PC-9 (cell line): ENCODE data around the gene F11R. TPM values are rescaled to one million over a fixed set of nuclear protein-coding genes. Genes with fewer than 3 reads are reported as not detected.
"Not testable (repeated sequence)": the region's sequence is repeated elsewhere in the genome, so short reads cannot be mapped to it uniquely, and the experiment has no call there.

Source experiments
- BruUV-seq: library from RNA; stranded (reverse); fragments of 400-500 nt; replicated peaks from 2 replicates; lab custom pipeline; 2021; lab: Mats Ljungman, UMichigan
- CTCF ChIA-PET: fragments of 300-600 bp; sonication (Branson Sonifier 250); formaldehyde crosslinking; loops from one replicate; lab custom pipeline; 2022; ENCODE audit warnings: antibody characterized with exemption; lab: Charles Lee
- POLR2A ChIA-PET: fragments of 300-600 bp; sonication (Branson Sonifier 250); formaldehyde crosslinking; loops from one replicate; lab custom pipeline; 2022; ENCODE audit warnings: antibody characterized with exemption; ENCODE audit not compliant: unreplicated experiment; lab: Charles Lee
- DNase-seq, 2 experiments: peaks; one replicate each; pipeline versions ENCODE4 v3.0.0 to v3.0.0-alpha.2; 2015 to 2022; ENCODE audit warnings: mixed read lengths in 1 of 2
- H2AFZ ChIP-seq: fragments of 200-600 bp; sonication (generic); 2 replicates; pipeline ENCODE4 v1.8.1; 2017; ENCODE audit warnings: antibody characterized with exemption
- H3F3A ChIP-seq: fragments of 200-600 bp; sonication (generic); 2 replicates; pipeline ENCODE4 v1.8.1; 2017; ENCODE audit warnings: antibody characterized with exemption, mild to moderate bottlenecking, low read depth; ENCODE audit not compliant: insufficient read depth
- H3K27ac ChIP-seq: fragments of 200-600 bp; sonication (generic); 2 replicates; pipeline ENCODE4 v1.6.1; 2016; ENCODE audit warnings: mixed run types
- H3K27me3 ChIP-seq: fragments of 200-600 bp; sonication (generic); 2 replicates; pipeline ENCODE4 v1.6.1; 2016; ENCODE audit warnings: low read depth, mixed run types; ENCODE audit not compliant: insufficient read depth
- H3K36me3 ChIP-seq: fragments of 200-600 bp; sonication (generic); 2 replicates; pipeline ENCODE4 v1.6.1; 2016; ENCODE audit warnings: low read depth, mixed run types
- H3K4me1 ChIP-seq: fragments of 200-600 bp; sonication (generic); replicated peaks from 2 replicates; pipeline ENCODE4 v1.6.1; 2016; ENCODE audit warnings: mixed run types; ENCODE audit not compliant: insufficient read depth
- H3K4me2 ChIP-seq: fragments of 200-600 bp; sonication (generic); 2 replicates; pipeline ENCODE4 v1.6.1; 2017; ENCODE audit warnings: mixed run types
- H3K4me3 ChIP-seq: fragments of 200-600 bp; sonication (generic); 2 replicates; pipeline ENCODE4 v1.6.1; 2016; ENCODE audit warnings: mixed run types
- H3K79me2 ChIP-seq: fragments of 200-600 bp; sonication (generic); 2 replicates; pipeline ENCODE4 v1.6.1; 2017; ENCODE audit warnings: low read depth, mixed run types
- H3K9me2 ChIP-seq: fragments of 200-600 bp; sonication (generic); 2 replicates; pipeline ENCODE4 v1.8.1; 2017; ENCODE audit warnings: mild to moderate bottlenecking; ENCODE audit not compliant: insufficient read depth
- H3K9me3 ChIP-seq: fragments of 200-600 bp; sonication (generic); 2 replicates; pipeline ENCODE4 v1.8.1; 2016; ENCODE audit warnings: low read depth; ENCODE audit not compliant: insufficient read depth
- H4K20me1 ChIP-seq: fragments of 200-600 bp; sonication (generic); 2 replicates; pipeline ENCODE4 v1.8.1; 2017; ENCODE audit not compliant: insufficient read depth
- CTCF ChIP-seq: fragments of 200-600 bp; sonication (generic); conservative IDR thresholded peaks from 2 replicates; pipeline ENCODE4 v1.6.1; 2017; ENCODE audit warnings: mixed run types, antibody characterized with exemption, mild to moderate bottlenecking, moderate library complexity
- EZH2 ChIP-seq: fragments of 200-600 bp; sonication (generic); IDR thresholded peaks from 2 replicates; pipeline ENCODE4 v1.8.0; 2017; ENCODE audit warnings: antibody characterized with exemption, low read depth
- intact Hi-C: fragments of 100-400 bp; cut with micrococcal nuclease; formaldehyde crosslinking; loops from one replicate; pipeline ENCODE4 v1.10.0; 2022; ENCODE audit not compliant: unreplicated experiment
- total RNA-seq: library from RNA; stranded (reverse); gene quantifications from 2 replicates; pipeline ENCODE4 v1.2.3, GENCODE V29; 2021

The F11R gene
- total RNA-seq, 1 experiment from 2014 or later, result 117 TPM

- Histone ChIP-seq H3K4me3 (no peak overlapping the region), H3K9me3 (no peaks in the 10 kb centered on the region), H3K4me2 (no peak overlapping the region), H3K27me3 (no peaks in the 10 kb centered on the region), H3K36me3 (peaks cover 5% of the 10 kb centered on the region; the same call in 1 of the 2 replicates), H4K20me1 (no peaks in the 10 kb centered on the region), H3K4me1 (peaks cover 56% of the 10 kb centered on the region), H3K9me2 (no peaks in the 10 kb centered on the region), H2AFZ (no peak overlapping the region), H3K79me2 (peaks cover 7% of the 10 kb centered on the region; the same call in 1 of the 2 replicates), H3F3A (peaks cover 62% of the 10 kb centered on the region), H3K27ac (no peak overlapping the region)
- TF ChIP-seq CTCF (peak; percentile 43; the same call in 1 of the 2 replicates), EZH2 (no peak)
- no TSS peak for BruUV-seq
- ChIA-PET CTCF (interaction anchor here (0.8 kb wide), 1 partner anchor 54 kb away, joined by 9 read pairs; no protein-coding TSS in a partner anchor), POLR2A (no interaction called here)
- intact Hi-C loops, result loop anchor here (1.0 to 10.0 kb wide), 2 partner anchors 104 to 141 kb away; partner anchors contain the start of gene DEDD
- DNase-seq, result peak in 1 of 2 experiments; percentile 50
Observed at GRCh38 chr1:160993544-160994193, 27.3 kb downstream of the F11R start.

GRCh38 chr1:160992036-160992435 lies 28.9 kb downstream of the F11R start:
- H3K4me2 ChIP-seq, H3K9me3 ChIP-seq, POLR2A ChIA-PET, H3K4me3 ChIP-seq, H3K79me2 ChIP-seq, H3K9me2 ChIP-seq, H3K36me3 ChIP-seq, H3K27me3 ChIP-seq, BruUV-seq, H2AFZ ChIP-seq, H4K20me1 ChIP-seq: not testable (repeated sequence)
- peak in 1 of 2 experiments; percentile 55 for DNase-seq
- Histone ChIP-seq H3K27ac (peak overlapping the region; percentile 27; the same call in 1 of the 2 replicates), H3F3A (peaks cover 54% of the 10 kb centered on the region), H3K4me1 (peaks cover 42% of the 10 kb centered on the region)
- intact Hi-C loops, result loop anchor here (10.0 kb wide), 1 partner anchor 143 kb away; the partner anchor contains the start of gene DEDD
- CTCF ChIA-PET, result interaction anchor here (0.6 kb wide), 2 partner anchors 97 to 383 kb away, joined by 3 read pairs; partner anchors contain the start of gene NECTIN4

- intact Hi-C loops, result loop anchor here (2.0 kb wide), 1 partner anchor 313 kb away; no protein-coding TSS in a partner anchor
- Histone ChIP-seq H3K4me3 (no peak overlapping the region), H3K4me1 (peaks cover 19% of the 10 kb centered on the region; the same call in 1 of the 2 replicates), H3F3A (peaks cover 32% of the 10 kb centered on the region; the same call in 1 of the 2 replicates), H3K9me2 (no peaks in the 10 kb centered on the region), H3K27me3 (no peaks in the 10 kb centered on the region), H3K79me2 (no peaks in the 10 kb centered on the region), H2AFZ (no peak overlapping the region), H3K36me3 (no peaks in the 10 kb centered on the region), H3K27ac (no peak overlapping the region), H3K9me3 (no peaks in the 10 kb centered on the region), H3K4me2 (no peak overlapping the region), H4K20me1 (no peaks in the 10 kb centered on the region)
- POLR2A ChIA-PET, result no interaction called here
- CTCF ChIA-PET, result no interaction called here
- BruUV-seq, result no TSS peak
- no peak for DNase-seq
- TF ChIP-seq EZH2 (no peak), CTCF (no peak)
Observed at GRCh38 chr1:160987359-160988050, 33.4 kb downstream of the F11R start.
